Measurements from ENCODE around the gene KIAA0753. TPM values are rescaled to one million over a fixed set of nuclear protein-coding genes. Genes with fewer than 3 reads are reported as not detected.
A peak's percentile ranks its signal among the peaks of the same experiment; 100 is the strongest.

The KIAA0753 gene
- total and polyA plus RNA-seq, 10 of the 15 experiments (the other 5 are each of a cell fraction or from before 2014, with no cell fraction given), result 2.2 to 15.2 (median 7.7) TPM

DNA sequence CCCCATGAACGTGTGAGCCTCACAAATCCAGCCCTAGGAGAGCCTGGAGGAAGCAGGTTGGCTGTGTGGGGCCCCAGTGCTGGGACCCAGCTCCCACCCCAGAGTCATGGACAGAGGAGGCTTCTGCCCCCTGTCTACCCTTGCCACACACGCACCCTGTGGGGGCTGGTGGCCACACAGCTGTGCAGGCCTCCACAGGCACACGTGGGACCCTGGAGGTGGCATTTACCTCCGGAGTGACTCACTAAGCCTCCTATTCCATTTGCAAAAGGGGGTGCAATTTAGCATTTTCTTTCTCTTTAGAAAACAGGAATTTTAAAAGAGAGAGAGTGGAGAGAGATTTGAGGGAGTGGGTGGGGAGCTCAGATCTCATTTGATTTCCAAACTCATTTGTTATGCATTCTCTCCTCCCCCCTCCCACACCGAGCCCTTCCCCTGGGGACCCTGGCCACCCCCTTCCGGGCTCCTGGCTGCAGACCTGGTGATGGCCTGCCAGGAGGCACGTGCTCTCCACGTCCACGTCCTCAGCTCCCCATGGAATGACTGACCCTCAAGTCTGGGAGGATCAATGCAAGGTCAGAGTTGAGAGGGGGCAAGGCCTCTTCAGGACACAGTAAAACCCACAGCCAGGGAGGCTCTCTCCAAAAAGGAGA, 91.0 kb downstream of the KIAA0753 start (continued):
- TF ChIP-seq USF1 (IDR thresholded peaks at IDR 0.05; ENCODE audit: borderline replicate concordance, extremely low read length, insufficient read depth, low read depth, low read length), result no peak

- no peaks in the 10 kb centered on the region; the same call in 1 of the 2 replicates for H4K20me1 ChIP-seq (ENCODE audit: control insufficient read depth, insufficient read depth)
- FAIRE-seq (peak; percentile 88), ATAC-seq (peak; percentile 83), DNase-seq (ENCODE audit: low read depth, low spot score) (peak; percentile 28)
- POLR2A ChIA-PET, result interaction anchor here (0.5 kb wide), 1 partner anchor 18 kb away, joined by 4 read pairs; no protein-coding TSS in a partner anchor
- peaks cover 15% of the 10 kb centered on the region for H3K4me1 ChIP-seq (ENCODE audit: control insufficient read depth, insufficient read depth, low read length)
- in situ Hi-C loops (cut with MboI) (no loop called here), intact Hi-C loops (cut with micrococcal nuclease; ENCODE audit: unreplicated experiment) (no loop called here)
- no peaks in the 10 kb centered on the region for H3K9me3 ChIP-seq (replicated peaks; ENCODE audit: control insufficient read depth, insufficient read depth, low read length)
- peak overlapping the region; percentile 85 for H3K4me2 ChIP-seq (ENCODE audit: control insufficient read depth, insufficient read depth)
- H3K4me3 ChIP-seq, result no peak overlapping the region
- RAD21 ChIA-PET (ENCODE audit: unreplicated experiment), result no interaction called here
- 0 out of 2 replicates have a peak overlapping the region, but pooled peaks have one; percentile 32 for H3K27ac ChIP-seq (ENCODE audit: control insufficient read depth, insufficient read depth)
- CTCF ChIA-PET, result interaction anchor here (0.6 to 0.9 kb wide), 2 partner anchors 59 to 75 kb away, joined by 4 read pairs; no protein-coding TSS in a partner anchor
- H2AFZ ChIP-seq (ENCODE audit: control insufficient read depth, low read depth, low read length), result peak overlapping the region; percentile 80
- WGBS (ENCODE audit: insufficient coverage, insufficient replicate concordance, low lambda C conversion rate, missing lambda C conversion rate), result 8% methylated on average over 11 of the region's 11 CpGs
- H3K27me3 ChIP-seq (replicated peaks in 1 of 2; ENCODE audit: control insufficient read depth in 2 of 2, insufficient read depth in 2 of 2, low read length in 1 of 2), result no peaks in the 10 kb centered on the region; a peak in 1 of 4 replicates
- SMC1A ChIA-PET (ENCODE audit: uncharacterized antibody, unreplicated experiment), result interaction anchor here (0.5 to 1.2 kb wide), 2 partner anchors 19 to 26 kb away, joined by 3 read pairs; no protein-coding TSS in a partner anchor
- BruUV-seq (replicated peaks), result no TSS peak
- H3K36me3 ChIP-seq (ENCODE audit: control insufficient read depth in 2 of 2, insufficient read depth in 2 of 2, low read length in 1 of 2), result no peaks in the 10 kb centered on the region
- H3K9ac ChIP-seq (ENCODE audit: control insufficient read depth, insufficient read depth, low read length), result no peak overlapping the region
- H3K79me2 ChIP-seq (ENCODE audit: control insufficient read depth, insufficient read depth, low read length), result no peaks in the 10 kb centered on the region
- TF ChIP-seq NRF1 (conservative IDR thresholded peaks at IDR 0.05; ENCODE audit: low read depth, low read length) (no peak), POU2F2 (IDR thresholded peaks at IDR 0.05; ENCODE audit: borderline replicate concordance, low read depth, low read length) (0 out of 3 replicates have a peak, but pooled peaks have one; percentile 7), ATF7 (IDR thresholded peaks at IDR 0.05; ENCODE audit: low read depth) (no peak), MYB (IDR thresholded peaks at IDR 0.05; ENCODE audit: borderline replicate concordance, low read depth, low read length) (no peak), BCL11A (IDR thresholded peaks at IDR 0.05; ENCODE audit: low read depth, low read length) (no peak), RFX5 (IDR thresholded peaks at IDR 0.05; ENCODE audit: low read depth, low read length) (no peak), RUNX3 (IDR thresholded peaks at IDR 0.05; ENCODE audit: low read length) (no peak), SIN3A (IDR thresholded peaks at IDR 0.05; ENCODE audit: low read depth, low read length) (no peak), CREB1 (IDR thresholded peaks at IDR 0.05; ENCODE audit: low read depth) (0 out of 2 replicates have a peak, but pooled peaks have one; percentile 13), GABPA (IDR thresholded peaks at IDR 0.05; ENCODE audit: low read depth) (no peak), ZNF384 (IDR thresholded peaks at IDR 0.05; ENCODE audit: borderline replicate concordance, low read depth, low read length) (no peak), WRNIP1 (IDR thresholded peaks at IDR 0.05; ENCODE audit: borderline replicate concordance, low read depth, low read length) (no peak), SUZ12 (IDR thresholded peaks at IDR 0.05; ENCODE audit: unreplicated experiment) (no peak), MTA3 (IDR thresholded peaks at IDR 0.05; ENCODE audit: borderline replicate concordance, low read length) (no peak), SREBF2 (IDR thresholded peaks at IDR 0.05; ENCODE audit: low read length) (no peak), TCF3 (IDR thresholded peaks at IDR 0.05; ENCODE audit: borderline replicate concordance, insufficient read depth, low read depth, low read length) (peak; percentile 49; the same call in 1 of the 2 replicates)
- TF ChIP-seq, protein P1, sequence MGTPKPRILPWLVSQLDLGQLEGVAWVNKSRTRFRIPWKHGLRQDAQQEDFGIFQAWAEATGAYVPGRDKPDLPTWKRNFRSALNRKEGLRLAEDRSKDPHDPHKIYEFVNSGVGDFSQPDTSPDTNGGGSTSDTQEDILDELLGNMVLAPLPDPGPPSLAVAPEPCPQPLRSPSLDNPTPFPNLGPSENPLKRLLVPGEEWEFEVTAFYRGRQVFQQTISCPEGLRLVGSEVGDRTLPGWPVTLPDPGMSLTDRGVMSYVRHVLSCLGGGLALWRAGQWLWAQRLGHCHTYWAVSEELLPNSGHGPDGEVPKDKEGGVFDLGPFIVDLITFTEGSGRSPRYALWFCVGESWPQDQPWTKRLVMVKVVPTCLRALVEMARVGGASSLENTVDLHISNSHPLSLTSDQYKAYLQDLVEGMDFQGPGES (IDR thresholded peaks at IDR 0.05), result no peak
- TF ChIP-seq, protein P2, sequence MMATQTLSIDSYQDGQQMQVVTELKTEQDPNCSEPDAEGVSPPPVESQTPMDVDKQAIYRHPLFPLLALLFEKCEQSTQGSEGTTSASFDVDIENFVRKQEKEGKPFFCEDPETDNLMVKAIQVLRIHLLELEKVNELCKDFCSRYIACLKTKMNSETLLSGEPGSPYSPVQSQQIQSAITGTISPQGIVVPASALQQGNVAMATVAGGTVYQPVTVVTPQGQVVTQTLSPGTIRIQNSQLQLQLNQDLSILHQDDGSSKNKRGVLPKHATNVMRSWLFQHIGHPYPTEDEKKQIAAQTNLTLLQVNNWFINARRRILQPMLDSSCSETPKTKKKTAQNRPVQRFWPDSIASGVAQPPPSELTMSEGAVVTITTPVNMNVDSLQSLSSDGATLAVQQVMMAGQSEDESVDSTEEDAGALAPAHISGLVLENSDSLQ (IDR thresholded peaks at IDR 0.05), result peak; percentile 94
These were observed 91.8 kb downstream of the KIAA0753 start for GRCh38 chr17:6548578-6549330.
